NT2/D1 (cell line): ENCODE results near the gene INSC.

Experiments
- DNase-seq: peaks from one replicate; pipeline ENCODE4 v3.0.0-alpha.2; 2011; ENCODE audit warnings: low read depth, low spot score
- H3K27me3 ChIP-seq: 2 replicates; pipeline ENCODE4 v1.6.0; 2011; ENCODE audit warnings: mild to moderate bottlenecking; ENCODE audit not compliant: insufficient read length, insufficient read depth
- H3K36me3 ChIP-seq: 2 replicates; pipeline ENCODE4 v1.6.1; 2011; ENCODE audit warnings: mild to moderate bottlenecking, low read length, mixed read lengths; ENCODE audit not compliant: insufficient read depth, insufficient read length
- H3K4me1 ChIP-seq: 2 replicates; pipeline ENCODE4 v1.5.1; 2011; ENCODE audit not compliant: insufficient read depth, insufficient read length
- H3K4me3 ChIP-seq: 2 replicates; pipeline ENCODE4 v1.5.1; 2011; ENCODE audit warnings: low read depth; ENCODE audit not compliant: insufficient read length
- H3K9ac ChIP-seq: 2 replicates; pipeline ENCODE4 v1.6.0; 2011; ENCODE audit warnings: low read depth; ENCODE audit not compliant: insufficient read length
- H3K9me3 ChIP-seq: 2 replicates; pipeline ENCODE4 v1.5.1; 2011; ENCODE audit warnings: mild to moderate bottlenecking, low read length; ENCODE audit not compliant: insufficient read depth
- SUZ12 ChIP-seq: IDR thresholded peaks from 2 replicates; pipeline ENCODE4 v1.6.1; 2011; ENCODE audit not compliant: insufficient read length, insufficient read depth; ENCODE audit errors: extremely low read depth
- YY1 ChIP-seq: IDR thresholded peaks from 2 replicates; pipeline ENCODE4 v1.6.1; 2011; ENCODE audit not compliant: insufficient read length, insufficient read depth
- ZNF274 ChIP-seq: IDR thresholded peaks from 2 replicates; pipeline ENCODE4 v1.6.1; 2011; ENCODE audit warnings: mild to moderate bottlenecking, low read depth, low read length

INSC gene

DNA sequence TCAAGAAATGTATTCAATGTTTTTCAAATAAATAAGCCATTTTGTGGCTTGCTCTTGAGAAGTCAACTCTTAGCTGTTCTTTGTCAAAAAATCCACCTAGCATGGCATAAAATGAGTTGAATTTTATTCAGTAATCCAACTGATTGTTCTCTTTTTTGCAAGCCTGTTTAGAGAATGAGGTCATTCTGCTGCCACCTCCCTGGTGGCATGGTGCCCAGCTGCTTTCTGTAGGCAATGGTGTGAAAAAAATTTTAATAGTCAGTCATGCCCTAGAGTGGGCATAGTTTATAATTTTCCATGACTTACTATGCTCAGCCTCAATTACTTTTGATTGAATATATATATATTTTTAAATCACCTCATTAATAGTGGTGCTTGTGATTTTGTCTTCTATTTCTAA lies 177.2 kb downstream of the INSC start:
- Histone ChIP-seq H3K9me3 (no peaks in the 10 kb centered on the region), H3K4me1 (no peaks in the 10 kb centered on the region), H3K36me3 (no peaks in the 10 kb centered on the region), H3K9ac (no peak overlapping the region), H3K27me3 (no peaks in the 10 kb centered on the region), H3K4me3 (no peak overlapping the region)
- TF ChIP-seq ZNF274: no peak
- TF ChIP-seq SUZ12: no peak
- no peak for TF ChIP-seq YY1
- DNase-seq: no peak

DNA sequence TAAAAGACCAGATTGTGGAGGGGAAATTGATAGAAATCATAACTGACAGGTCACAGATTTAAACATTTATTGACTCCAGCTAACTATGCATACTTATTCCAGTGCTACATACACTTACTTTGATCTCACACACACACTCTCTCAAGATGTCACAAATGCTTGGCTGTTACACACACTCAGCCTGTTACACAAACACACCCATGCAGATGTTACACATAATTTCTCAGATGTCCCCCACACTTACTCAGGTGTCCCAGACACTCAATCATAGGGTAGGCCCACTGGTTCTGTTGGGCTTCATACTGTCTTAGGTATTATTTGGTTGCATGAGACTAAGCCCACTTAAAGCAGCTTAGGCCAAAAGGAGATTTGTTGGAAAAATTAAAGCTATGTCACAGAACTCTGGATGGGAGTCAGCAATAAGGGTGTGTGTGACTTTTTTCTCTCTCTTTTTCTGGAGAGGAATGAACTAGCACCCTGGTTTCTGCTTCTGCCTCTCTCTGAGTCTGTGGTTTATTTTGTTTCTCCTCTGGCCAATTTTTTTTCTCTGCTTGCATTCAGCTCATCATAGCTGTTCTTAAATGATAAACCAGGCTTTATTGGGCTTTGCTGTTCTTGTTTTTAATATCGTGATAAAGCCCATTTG lies 179.4 kb downstream of the INSC start:
- Histone ChIP-seq H3K4me1 (no peaks in the 10 kb centered on the region), H3K4me3 (no peak overlapping the region), H3K27me3 (no peaks in the 10 kb centered on the region), H3K36me3 (no peaks in the 10 kb centered on the region), H3K9ac (no peak overlapping the region), H3K9me3 (no peaks in the 10 kb centered on the region)
- no peak for TF ChIP-seq SUZ12
- no peak for TF ChIP-seq YY1
- no peak for TF ChIP-seq ZNF274
- no peak for DNase-seq

DNA sequence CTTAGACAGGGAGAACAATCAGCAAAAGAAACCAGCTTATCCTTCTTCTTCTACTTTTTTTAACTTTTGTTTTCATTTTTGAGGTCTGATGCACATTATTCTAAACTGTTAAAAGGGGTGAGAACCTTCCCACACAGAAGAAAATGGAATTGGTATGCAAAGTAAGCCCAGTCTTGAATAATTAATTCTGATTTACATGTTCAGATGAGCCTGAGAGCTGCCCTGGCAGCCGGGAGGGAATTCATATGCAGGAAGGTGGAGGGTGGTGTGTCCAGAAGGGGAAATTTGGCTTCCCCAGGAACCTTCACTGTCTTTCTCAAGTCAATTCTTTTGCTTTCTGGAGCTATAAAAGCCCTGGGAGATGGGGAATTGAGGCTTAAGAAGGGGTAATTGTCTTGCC lies 181.0 kb downstream of the INSC start:
- H3K4me3 ChIP-seq: no peak overlapping the region

More for the DNA sequence above, 181.0 kb downstream of the INSC start:
- no peaks in the 10 kb centered on the region for H3K9me3 ChIP-seq
- TF ChIP-seq YY1: no peak
- TF ChIP-seq ZNF274: no peak
- TF ChIP-seq SUZ12: no peak
- H3K36me3 ChIP-seq: no peaks in the 10 kb centered on the region
- no peak for DNase-seq
- H3K9ac ChIP-seq: no peak overlapping the region
- no peaks in the 10 kb centered on the region for H3K4me1 ChIP-seq
- H3K27me3 ChIP-seq: no peaks in the 10 kb centered on the region
